B cell (primary cell): ENCODE measurements around the gene EXOC6.

Experiments
- EZH2 ChIP-seq: IDR thresholded peaks from 2 replicates; pipeline ENCODE4 v1.6.1; 2012; ENCODE audit warnings: borderline replicate concordance, low read depth, mild to moderate bottlenecking, moderate library complexity, low read length; ENCODE audit not compliant: insufficient read depth, poor library complexity, severe bottlenecking
- TF ChIP-seq, protein P1 (sequence below): fragments of 200-600 bp; IDR thresholded peaks from one replicate; pipeline ENCODE4 v1.8.0; 2022; ENCODE audit warnings: antibody characterized with exemption, mild to moderate bottlenecking

GRCh38 chr10:93060887-93061593, 212.7 kb downstream of the EXOC6 start:
- TF ChIP-seq, protein P1, sequence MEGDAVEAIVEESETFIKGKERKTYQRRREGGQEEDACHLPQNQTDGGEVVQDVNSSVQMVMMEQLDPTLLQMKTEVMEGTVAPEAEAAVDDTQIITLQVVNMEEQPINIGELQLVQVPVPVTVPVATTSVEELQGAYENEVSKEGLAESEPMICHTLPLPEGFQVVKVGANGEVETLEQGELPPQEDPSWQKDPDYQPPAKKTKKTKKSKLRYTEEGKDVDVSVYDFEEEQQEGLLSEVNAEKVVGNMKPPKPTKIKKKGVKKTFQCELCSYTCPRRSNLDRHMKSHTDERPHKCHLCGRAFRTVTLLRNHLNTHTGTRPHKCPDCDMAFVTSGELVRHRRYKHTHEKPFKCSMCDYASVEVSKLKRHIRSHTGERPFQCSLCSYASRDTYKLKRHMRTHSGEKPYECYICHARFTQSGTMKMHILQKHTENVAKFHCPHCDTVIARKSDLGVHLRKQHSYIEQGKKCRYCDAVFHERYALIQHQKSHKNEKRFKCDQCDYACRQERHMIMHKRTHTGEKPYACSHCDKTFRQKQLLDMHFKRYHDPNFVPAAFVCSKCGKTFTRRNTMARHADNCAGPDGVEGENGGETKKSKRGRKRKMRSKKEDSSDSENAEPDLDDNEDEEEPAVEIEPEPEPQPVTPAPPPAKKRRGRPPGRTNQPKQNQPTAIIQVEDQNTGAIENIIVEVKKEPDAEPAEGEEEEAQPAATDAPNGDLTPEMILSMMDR, result no peak
- no peak for TF ChIP-seq EZH2
